IMR-90 (cell line): ENCODE measurements around the gene PSMC3. TPM values are rescaled to one million over a fixed set of nuclear protein-coding genes. Genes with fewer than 3 reads are reported as not detected.
A peak's percentile ranks its signal among the peaks of the same experiment; 100 is the strongest.

Experiments
- ATAC-seq: fragments of 200-7000 bp; cut with Tn5 transposase; 2 replicates; pipeline ENCODE4 v1.9.1; 2020; ENCODE audit warnings: low read depth, mild to moderate bottlenecking, moderate library complexity
- BruUV-seq: library from RNA; stranded (reverse); fragments of 400-500 nt; replicated peaks from 2 replicates; lab custom pipeline; 2021; lab: Mats Ljungman, UMichigan
- CTCF ChIA-PET: fragments of 300-600 bp; formaldehyde crosslinking; extraction: SDS; loops from one replicate; lab custom pipeline; 2021; ENCODE audit warnings: antibody characterized with exemption; lab: Yijun Ruan, JAX
- POLR2A ChIA-PET: fragments of 300-600 bp; sonication (Branson Sonifier 250); formaldehyde crosslinking; loops from one replicate; lab custom pipeline; 2022; ENCODE audit warnings: antibody characterized with exemption; ENCODE audit not compliant: unreplicated experiment; lab: Charles Lee
- DNase-seq: peaks from one replicate; pipeline ENCODE4 v3.0.0; 2013
- H2AFZ ChIP-seq: replicated peaks from 2 replicates; pipeline ENCODE3; 2013; ENCODE audit warnings: low read length, mild to moderate bottlenecking; ENCODE audit not compliant: poor library complexity
- H2AK5ac ChIP-seq: 2 replicates; pipeline ENCODE4 v1.6.1; 2013; ENCODE audit warnings: low read depth, low read length, inconsistent platforms
- H2AK9ac ChIP-seq: replicated peaks from 2 replicates; pipeline ENCODE3; 2013; ENCODE audit warnings: mild to moderate bottlenecking, low read depth, low read length, moderate library complexity; ENCODE audit not compliant: poor library complexity
- H2BK120ac ChIP-seq: 2 replicates; pipeline ENCODE4 v1.6.1; 2013; ENCODE audit warnings: low read depth, low read length, inconsistent platforms
- H2BK15ac ChIP-seq: 3 replicates; pipeline ENCODE4 v1.6.1; 2013; ENCODE audit warnings: low read depth, low read length, inconsistent platforms
- H2BK20ac ChIP-seq: 2 replicates; pipeline ENCODE4 v1.6.1; 2013; ENCODE audit warnings: low read depth, mild to moderate bottlenecking, inconsistent platforms, low read length, moderate library complexity
- H2BK5ac ChIP-seq: 2 replicates; pipeline ENCODE4 v1.6.1; 2013; ENCODE audit warnings: mild to moderate bottlenecking, low read depth, low read length, inconsistent platforms; ENCODE audit not compliant: poor library complexity, severe bottlenecking
- H3K14ac ChIP-seq: replicated peaks from 2 replicates; pipeline ENCODE4 v1.6.1; 2013; ENCODE audit warnings: low read depth, low read length, inconsistent platforms
- H3K18ac ChIP-seq: 2 replicates; pipeline ENCODE4 v1.6.1; 2013; ENCODE audit warnings: low read depth, low read length, control low read depth
- H3K23ac ChIP-seq: 2 replicates; pipeline ENCODE4 v1.6.1; 2013; ENCODE audit warnings: low read depth, low read length, inconsistent platforms
- H3K27ac ChIP-seq: 2 replicates; pipeline ENCODE4 v1.5.1; 2013; ENCODE audit warnings: mild to moderate bottlenecking, control low read depth, low read length; ENCODE audit not compliant: insufficient read depth
- H3K27me3 ChIP-seq: 2 replicates; pipeline ENCODE4 v1.6.1; 2013; ENCODE audit warnings: low read length; ENCODE audit not compliant: control insufficient read depth, insufficient read depth
- H3K36me3 ChIP-seq: 2 replicates; pipeline ENCODE4 v1.6.1; 2013; ENCODE audit warnings: low read length, mixed read lengths; ENCODE audit not compliant: control insufficient read depth, insufficient read depth
- H3K4ac ChIP-seq: 2 replicates; pipeline ENCODE4 v1.6.1; 2013; ENCODE audit warnings: low read depth, low read length, inconsistent platforms
- H3K4me1 ChIP-seq: 2 replicates; pipeline ENCODE4 v1.6.1; 2013; ENCODE audit warnings: low read length, mixed read lengths; ENCODE audit not compliant: control insufficient read depth, insufficient read depth
- H3K4me2 ChIP-seq: 2 replicates; pipeline ENCODE4 v1.6.1; 2013; ENCODE audit warnings: low read depth, mild to moderate bottlenecking, control low read depth, low read length, moderate library complexity
- H3K4me3 ChIP-seq: 2 replicates; pipeline ENCODE4 v1.5.1; 2013; ENCODE audit warnings: low read depth, mild to moderate bottlenecking, control low read depth, low read length, moderate library complexity; ENCODE audit not compliant: insufficient read depth
- H3K56ac ChIP-seq: 2 replicates; pipeline ENCODE4 v1.6.1; 2013; ENCODE audit warnings: low read length, inconsistent platforms; ENCODE audit not compliant: insufficient read depth; ENCODE audit errors: extremely low read depth
- H3K79me1 ChIP-seq, 2 experiments: 2 replicates each; pipeline ENCODE4 v1.6.1; 2013; ENCODE audit warnings: low read length in 2 of 2, inconsistent platforms in 1 of 2, low read depth in 1 of 2
- H3K9ac ChIP-seq: 2 replicates; pipeline ENCODE4 v1.6.1; 2013; ENCODE audit warnings: low read depth, low read length, control low read depth
- H3K9me1 ChIP-seq: 2 replicates; pipeline ENCODE4 v1.6.1; 2013; ENCODE audit warnings: low read length, inconsistent platforms; ENCODE audit not compliant: insufficient read depth
- H3K9me3 ChIP-seq: 2 replicates; pipeline ENCODE4 v1.6.1; 2013; ENCODE audit warnings: low read length; ENCODE audit not compliant: control insufficient read depth, insufficient read depth
- H4K20me1 ChIP-seq: 2 replicates; pipeline ENCODE4 v1.6.1; 2013; ENCODE audit warnings: low read length, inconsistent platforms; ENCODE audit not compliant: insufficient read depth
- H4K5ac ChIP-seq: 2 replicates; pipeline ENCODE4 v1.6.1; 2013; ENCODE audit warnings: mild to moderate bottlenecking, low read depth, low read length, control low read depth
- H4K8ac ChIP-seq, 2 experiments: 2 replicates each; pipeline ENCODE4 v1.6.1; 2013; ENCODE audit warnings: low read depth in 2 of 2, low read length in 2 of 2, control low read depth in 1 of 2, inconsistent platforms in 1 of 2
- H4K91ac ChIP-seq: 2 replicates; pipeline ENCODE4 v1.6.1; 2013; ENCODE audit warnings: low read depth, low read length, inconsistent platforms; ENCODE audit not compliant: insufficient read depth
- CTCF ChIP-seq: conservative IDR thresholded peaks from 2 replicates; pipeline ENCODE4 v1.5.1; 2012; ENCODE audit warnings: mild to moderate bottlenecking, low read depth, low read length, improper control_type of control experiment
- FOS ChIP-seq: fragments of 150-350 bp; IDR thresholded peaks from 2 replicates; pipeline ENCODE4 v1.6.1; 2016; ENCODE audit warnings: low read depth, low read length
- MAFK ChIP-seq: IDR thresholded peaks from 2 replicates; pipeline ENCODE4 v1.6.1; 2012; ENCODE audit warnings: low read depth, low read length, improper control_type of control experiment
- MAZ ChIP-seq: IDR thresholded peaks from 2 replicates; pipeline ENCODE4 v1.6.1; 2012; ENCODE audit warnings: low read depth, mild to moderate bottlenecking, low read length, improper control_type of control experiment, moderate library complexity, borderline replicate concordance
- MXI1 ChIP-seq: IDR thresholded peaks from 2 replicates; pipeline ENCODE4 v1.6.1; 2012; ENCODE audit warnings: low read depth, mild to moderate bottlenecking, low read length, moderate library complexity, borderline replicate concordance
- POLR2A ChIP-seq: IDR thresholded peaks from 2 replicates; pipeline ENCODE4 v1.6.1; 2012; ENCODE audit warnings: mild to moderate bottlenecking, low read depth, low read length
- RAD21 ChIP-seq: IDR thresholded peaks from 2 replicates; pipeline ENCODE4 v1.6.1; 2012; ENCODE audit warnings: low read length, improper control_type of control experiment
- WGBS, 2 experiments: methylation state at CpG; one replicate each; pipeline versions ENCODE4 v1.1.5 to v1.1.7; 2013; ENCODE audit warnings: missing lambda C conversion rate in 2 of 2; ENCODE audit not compliant: insufficient read length in 1 of 2; ENCODE audit errors: extremely low coverage in 2 of 2; 5-methylcytosine and 5-hydroxymethylcytosine counted together
- dilution Hi-C: fragments of 300-500 bp; cut with HindIII; formaldehyde crosslinking; loops from one replicate; pipeline ENCODE4 v1.14.3; 2018; ENCODE audit warnings: low sequenced_read_pairs; ENCODE audit not compliant: unreplicated experiment
- in situ Hi-C: fragments of 300-500 bp; cut with MboI; formaldehyde crosslinking; loops from 3 replicates; pipeline ENCODE4 v1.14.3; 2019; ENCODE audit warnings: low sequenced_read_pairs, inconsistent platforms, mixed read lengths
- intact Hi-C: fragments of 100-400 bp; cut with micrococcal nuclease; formaldehyde crosslinking; loops from 2 replicates; pipeline ENCODE4 v1.10.0; 2022
- polyA plus RNA-seq, 3 experiments: library from polyadenylated mRNA; depleted of rRNA; stranded (reverse); fragments of >200 nt; gene quantifications; 2 replicates each; pipeline ENCODE4 v1.2.3, GENCODE V29; 2012; ENCODE audit warnings: low replicate concordance in 1 of 3
- total RNA-seq: library from RNA; depleted of rRNA; stranded (reverse); fragments of >200 nt; gene quantifications from 2 replicates; pipeline ENCODE4 v1.2.3, GENCODE V29; 2012

The PSMC3 gene
- total and polyA plus RNA-seq, 2 of the 4 experiments (the other 2 are of a cell fraction), result 238 to 253 TPM

- Histone ChIP-seq H4K5ac (no peak overlapping the region), H3K56ac (no peak overlapping the region), H2AK5ac (no peak overlapping the region), H2BK5ac (no peak overlapping the region), H3K23ac (no peak overlapping the region), H3K79me1 (peaks cover 56 to 78% of the 10 kb centered on the region in 2 experiments), H3K9ac (no peak overlapping the region), H3K9me1 (peaks cover 15% of the 10 kb centered on the region), H2AFZ (no peak overlapping the region), H3K36me3 (peaks cover 41% of the 10 kb centered on the region), H2BK15ac (no peak overlapping the region), H4K91ac (no peak overlapping the region), H3K27me3 (no peaks in the 10 kb centered on the region), H3K4me3 (no peak overlapping the region), H3K4ac (no peak overlapping the region; the same call in 1 of the 2 replicates), H4K8ac (no peak overlapping the region), H3K18ac (no peak overlapping the region), H2AK9ac (peak overlapping the region; percentile 7), H4K20me1 (peaks cover 27% of the 10 kb centered on the region), H2BK20ac (no peak overlapping the region), H2BK120ac (no peak overlapping the region), H3K9me3 (no peaks in the 10 kb centered on the region), H3K4me1 (peaks cover 12% of the 10 kb centered on the region), H3K4me2 (no peak overlapping the region), H3K14ac (no peak overlapping the region), H3K27ac (no peak overlapping the region)
- no peak for DNase-seq
- in situ Hi-C loops (no loop called here), dilution Hi-C loops (no loop called here), intact Hi-C loops (no loop called here)
- no TSS peak for BruUV-seq
- 100% methylated on average over 3 of the region's 7 CpGs; no CpG with 5 or more reads in 1 of the 2 experiments for WGBS, 2 experiments
- peak; percentile 5; the same call in 1 of the 2 replicates for ATAC-seq
- CTCF ChIA-PET, result no interaction called here
- TF ChIP-seq MAFK (no peak), RAD21 (no peak), CTCF (no peak), MAZ (no peak), FOS (no peak), POLR2A (no peak), MXI1 (no peak)
- POLR2A ChIA-PET, result no interaction called here
These were observed 41.1 kb upstream of the PSMC3 start for GRCh38 chr11:47467357-47467756.
